ENCODE results near the gene USP7.

DNA sequence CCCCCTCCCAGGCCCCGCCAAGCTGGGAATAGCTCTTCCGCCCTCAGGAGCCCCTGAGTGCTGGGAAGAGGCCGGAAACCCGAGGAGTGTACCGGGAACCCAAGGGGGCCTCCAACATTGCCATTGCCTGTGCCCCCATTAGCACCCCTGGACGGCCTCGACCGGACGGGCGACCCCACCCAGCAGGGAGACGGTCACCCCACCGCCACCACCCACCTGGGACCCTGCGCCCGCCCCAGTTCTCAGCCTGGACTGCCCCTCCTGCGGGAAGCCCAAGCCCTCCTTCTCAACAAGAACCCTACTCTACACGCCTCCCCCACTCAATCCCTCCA lies 96.9 kb downstream of the USP7 start:
- TF ChIP-seq, protein P1, sequence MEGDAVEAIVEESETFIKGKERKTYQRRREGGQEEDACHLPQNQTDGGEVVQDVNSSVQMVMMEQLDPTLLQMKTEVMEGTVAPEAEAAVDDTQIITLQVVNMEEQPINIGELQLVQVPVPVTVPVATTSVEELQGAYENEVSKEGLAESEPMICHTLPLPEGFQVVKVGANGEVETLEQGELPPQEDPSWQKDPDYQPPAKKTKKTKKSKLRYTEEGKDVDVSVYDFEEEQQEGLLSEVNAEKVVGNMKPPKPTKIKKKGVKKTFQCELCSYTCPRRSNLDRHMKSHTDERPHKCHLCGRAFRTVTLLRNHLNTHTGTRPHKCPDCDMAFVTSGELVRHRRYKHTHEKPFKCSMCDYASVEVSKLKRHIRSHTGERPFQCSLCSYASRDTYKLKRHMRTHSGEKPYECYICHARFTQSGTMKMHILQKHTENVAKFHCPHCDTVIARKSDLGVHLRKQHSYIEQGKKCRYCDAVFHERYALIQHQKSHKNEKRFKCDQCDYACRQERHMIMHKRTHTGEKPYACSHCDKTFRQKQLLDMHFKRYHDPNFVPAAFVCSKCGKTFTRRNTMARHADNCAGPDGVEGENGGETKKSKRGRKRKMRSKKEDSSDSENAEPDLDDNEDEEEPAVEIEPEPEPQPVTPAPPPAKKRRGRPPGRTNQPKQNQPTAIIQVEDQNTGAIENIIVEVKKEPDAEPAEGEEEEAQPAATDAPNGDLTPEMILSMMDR (IDR thresholded peaks at IDR 0.05): no peak
- no peak for TF ChIP-seq HEYL (CRISPR knock-in tag; IDR thresholded peaks at IDR 0.05)
- no peak for TF ChIP-seq EP300 (IDR thresholded peaks at IDR 0.05)
- TF ChIP-seq HDAC2 (IDR thresholded peaks at IDR 0.05): no peak
- TF ChIP-seq, protein P2, sequence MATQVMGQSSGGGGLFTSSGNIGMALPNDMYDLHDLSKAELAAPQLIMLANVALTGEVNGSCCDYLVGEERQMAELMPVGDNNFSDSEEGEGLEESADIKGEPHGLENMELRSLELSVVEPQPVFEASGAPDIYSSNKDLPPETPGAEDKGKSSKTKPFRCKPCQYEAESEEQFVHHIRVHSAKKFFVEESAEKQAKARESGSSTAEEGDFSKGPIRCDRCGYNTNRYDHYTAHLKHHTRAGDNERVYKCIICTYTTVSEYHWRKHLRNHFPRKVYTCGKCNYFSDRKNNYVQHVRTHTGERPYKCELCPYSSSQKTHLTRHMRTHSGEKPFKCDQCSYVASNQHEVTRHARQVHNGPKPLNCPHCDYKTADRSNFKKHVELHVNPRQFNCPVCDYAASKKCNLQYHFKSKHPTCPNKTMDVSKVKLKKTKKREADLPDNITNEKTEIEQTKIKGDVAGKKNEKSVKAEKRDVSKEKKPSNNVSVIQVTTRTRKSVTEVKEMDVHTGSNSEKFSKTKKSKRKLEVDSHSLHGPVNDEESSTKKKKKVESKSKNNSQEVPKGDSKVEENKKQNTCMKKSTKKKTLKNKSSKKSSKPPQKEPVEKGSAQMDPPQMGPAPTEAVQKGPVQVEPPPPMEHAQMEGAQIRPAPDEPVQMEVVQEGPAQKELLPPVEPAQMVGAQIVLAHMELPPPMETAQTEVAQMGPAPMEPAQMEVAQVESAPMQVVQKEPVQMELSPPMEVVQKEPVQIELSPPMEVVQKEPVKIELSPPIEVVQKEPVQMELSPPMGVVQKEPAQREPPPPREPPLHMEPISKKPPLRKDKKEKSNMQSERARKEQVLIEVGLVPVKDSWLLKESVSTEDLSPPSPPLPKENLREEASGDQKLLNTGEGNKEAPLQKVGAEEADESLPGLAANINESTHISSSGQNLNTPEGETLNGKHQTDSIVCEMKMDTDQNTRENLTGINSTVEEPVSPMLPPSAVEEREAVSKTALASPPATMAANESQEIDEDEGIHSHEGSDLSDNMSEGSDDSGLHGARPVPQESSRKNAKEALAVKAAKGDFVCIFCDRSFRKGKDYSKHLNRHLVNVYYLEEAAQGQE (IDR thresholded peaks at IDR 0.05): no peak

Measured in A549 (cell line).